ENCODE measurements around the gene UXT. TPM values are rescaled to one million over a fixed set of nuclear protein-coding genes. Genes with fewer than 3 reads are reported as not detected.

Gene UXT
- total and polyA plus RNA-seq, 2 of the 13 experiments (the other 11 are each of a cell fraction or from before 2014, with no cell fraction given) = 107 to 123 TPM

- Histone ChIP-seq H3K9me3 (ENCODE audit: low read length) (no peaks in the 10 kb centered on the region), H3K4me1 (ENCODE audit: insufficient read depth, low read length) (no peaks in the 10 kb centered on the region), H3K27ac (ENCODE audit: extremely low read length, insufficient read depth, low read length) (no peak overlapping the region), H3K9ac (ENCODE audit: insufficient read depth, low read depth, low read length) (no peak overlapping the region), H3K36me3 (replicated peaks in 1 of 2; ENCODE audit: control insufficient read depth in 1 of 2, insufficient read depth in 2 of 2, low read length in 2 of 2) (no peaks in the 10 kb centered on the region), H3K27me3 (ENCODE audit: control insufficient read depth in 1 of 2, insufficient read depth in 2 of 2, low read length in 2 of 2) (no peaks in the 10 kb centered on the region), H3K4me3 (replicated peaks in 1 of 3; ENCODE audit: insufficient read depth in 1 of 3, low read depth in 2 of 3, low read length in 3 of 3) (no peak overlapping the region), H3K4me2 (ENCODE audit: low read depth, low read length) (no peak overlapping the region), H2AFZ (ENCODE audit: low read length) (no peak overlapping the region), H3K79me2 (ENCODE audit: insufficient read depth, low read length) (no peaks in the 10 kb centered on the region), H4K20me1 (ENCODE audit: insufficient read depth, low read length) (no peaks in the 10 kb centered on the region)
- ChIA-PET CTCF (ENCODE audit: low intra/inter-chr PET ratio, low total read pairs) (no interaction called here), POLR2A (no interaction called here)
- WGBS (ENCODE audit: low lambda C conversion rate) = 0% methylated on average over 2 of the region's 5 CpGs
- TF ChIP-seq ATF6 (CRISPR knock-in tag; conservative IDR thresholded peaks at IDR 0.05) (no peak), MAFK (conservative IDR thresholded peaks at IDR 0.05 in 1 of 2, IDR thresholded peaks at IDR 0.05 in 1 of 2; ENCODE audit: low read length in 2 of 2) (no peak), BHLHE40 (IDR thresholded peaks at IDR 0.05; ENCODE audit: low read length) (no peak), ZNF10 (CRISPR knock-in tag; IDR thresholded peaks at IDR 0.05; ENCODE audit: borderline replicate concordance, low read depth) (no peak), ZNF33B (CRISPR knock-in tag; IDR thresholded peaks at IDR 0.05) (no peak), TBP (CRISPR knock-in tag; IDR thresholded peaks at IDR 0.05) (no peak), NFIC (IDR thresholded peaks at IDR 0.05; ENCODE audit: low read length) (no peak), MTA1 (CRISPR knock-in tag; IDR thresholded peaks at IDR 0.05; ENCODE audit: borderline replicate concordance) (no peak), ZSCAN22 (CRISPR knock-in tag; IDR thresholded peaks at IDR 0.05) (no peak), GPN1 (CRISPR knock-in tag; IDR thresholded peaks at IDR 0.05; ENCODE audit: borderline replicate concordance) (no peak), SMC3 (IDR thresholded peaks at IDR 0.05; ENCODE audit: low read length) (no peak), SNAPC2 (CRISPR knock-in tag; IDR thresholded peaks at IDR 0.05) (no peak), ZNF782 (CRISPR knock-in tag; IDR thresholded peaks at IDR 0.05; ENCODE audit: borderline replicate concordance) (no peak), ZNF629 (CRISPR knock-in tag; conservative IDR thresholded peaks at IDR 0.05) (no peak), TFAP4 (IDR thresholded peaks at IDR 0.05; ENCODE audit: borderline replicate concordance, low read depth) (no peak), ARNTL (CRISPR knock-in tag; IDR thresholded peaks at IDR 0.05) (no peak), ZBTB42 (CRISPR knock-in tag; IDR thresholded peaks at IDR 0.05) (no peak)
- in situ Hi-C loops (cut with HindIII; ENCODE audit: extremely low pct_ligation_motif_present, low pct_unique_long_range_greater_than_20kb) = no loop called here
- intact Hi-C loops (cut with micrococcal nuclease; ENCODE audit: unreplicated experiment) = no loop called here
- no peak for ATAC-seq
- no TSS peak for BruUV-seq (replicated peaks)
- no peak for DNase-seq (ENCODE audit: low spot score)
- FAIRE-seq = no peak
Observed at GRCh38 chrX:47704736-47705135, 45.8 kb upstream of the UXT start.
